Mesenteric fat pad (tissue), 1 donor: ENCODE data around the gene PPIL4. TPM values are rescaled to one million over a fixed set of nuclear protein-coding genes. Genes with fewer than 3 reads are reported as not detected.
"Not testable (repeated sequence)": the region's sequence is repeated elsewhere in the genome, so short reads cannot be mapped to it uniquely, and the experiment has no call there.

Experiments used
- DNase-seq: peaks from one replicate; pipeline ENCODE4 v3.0.0-alpha.2; 2020; ENCODE audit warnings: low spot score
- total RNA-seq: library from RNA; stranded (reverse); fragmentation: NEBNext Ultra II Directional; extraction: Animal tissue kit (Norgen Biotek cat#: 25700); gene quantifications from one replicate; pipeline ENCODE4 v1.2.1, GENCODE V29; 2021
- donor health status: DM: yes; HTN: yes; CAD: no.

The PPIL4 gene
- total RNA-seq, 1 donor from 2014 or later, result 23.0 TPM

DNA sequence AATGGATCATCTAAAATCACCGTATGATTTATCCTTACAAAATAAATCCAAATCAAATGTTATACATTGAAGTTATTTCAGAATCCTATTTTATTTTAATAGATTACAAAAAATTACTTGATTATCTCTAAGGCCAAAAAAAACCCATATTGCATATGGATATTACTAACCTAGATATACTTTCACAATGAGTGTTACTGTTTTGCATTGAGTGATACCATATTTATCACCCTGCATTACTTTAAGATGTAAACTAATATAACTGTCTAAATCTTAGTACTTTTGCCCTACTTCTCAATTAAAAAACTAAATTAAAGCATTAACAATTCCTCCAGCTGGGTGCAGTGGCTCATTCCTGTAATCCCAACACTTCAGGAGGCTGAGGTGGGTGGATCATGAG is 11.1 kb downstream of the PPIL4 start:
- DNase-seq, result no peak

DNA sequence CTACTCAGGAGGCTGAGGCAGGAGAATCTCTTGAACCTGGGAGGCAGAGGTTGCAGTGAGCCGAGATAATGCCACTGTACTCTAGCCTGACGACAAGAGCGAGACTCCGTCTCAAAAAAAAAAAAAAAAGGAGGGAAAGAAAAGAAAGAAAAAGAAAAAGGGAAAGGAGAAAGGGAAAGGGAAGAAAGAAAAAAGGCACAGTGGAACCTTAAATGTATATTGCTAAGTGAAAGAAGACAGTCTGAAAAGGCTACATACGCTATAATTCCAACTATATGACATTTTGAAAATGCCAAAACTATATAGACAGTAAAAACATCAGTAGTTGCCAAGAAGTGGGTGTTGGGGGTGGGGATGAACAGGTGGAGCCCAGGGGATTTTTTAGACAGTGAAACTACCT is 16.2 kb downstream of the PPIL4 start:
- DNase-seq, result no peak

DNA sequence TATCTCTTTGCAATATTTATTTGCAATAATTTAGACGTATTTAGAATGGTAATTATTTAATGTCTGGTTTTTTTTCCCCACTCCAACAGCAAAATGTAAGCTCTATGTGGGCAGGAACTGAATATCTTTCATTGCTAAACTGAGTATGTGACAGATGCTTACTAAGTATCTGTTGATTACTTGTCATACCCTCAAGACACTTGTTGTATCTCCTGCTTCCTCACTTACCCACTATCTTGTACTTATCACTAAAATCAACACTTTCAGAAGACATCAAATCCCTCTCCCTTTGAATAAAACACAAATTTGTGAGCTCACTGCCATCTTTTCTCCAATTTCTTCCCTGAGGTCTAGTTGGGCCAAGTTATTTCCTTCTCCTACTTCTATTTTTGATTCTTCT is 30.3 kb downstream of the PPIL4 start:
- no peak for DNase-seq

DNA sequence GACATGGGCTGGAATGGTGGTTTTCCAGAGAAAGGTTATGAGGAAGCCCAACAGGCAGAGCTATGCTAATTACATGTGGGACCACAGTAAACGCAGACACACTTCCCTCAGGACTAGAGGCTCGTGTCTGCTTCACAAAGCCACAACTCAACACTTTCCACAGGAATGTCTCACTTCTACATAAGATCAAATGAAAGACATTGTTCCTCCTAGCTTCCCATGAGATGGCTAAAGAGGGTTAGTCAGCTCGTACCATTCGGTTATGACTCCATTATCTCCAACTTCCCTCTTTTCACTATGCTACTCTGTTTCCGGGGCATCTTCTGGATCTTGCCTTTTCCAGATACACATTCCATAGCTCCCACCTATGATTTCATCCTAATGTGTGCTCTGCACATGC is 31.9 kb downstream of the PPIL4 start:
- no peak for DNase-seq

DNA sequence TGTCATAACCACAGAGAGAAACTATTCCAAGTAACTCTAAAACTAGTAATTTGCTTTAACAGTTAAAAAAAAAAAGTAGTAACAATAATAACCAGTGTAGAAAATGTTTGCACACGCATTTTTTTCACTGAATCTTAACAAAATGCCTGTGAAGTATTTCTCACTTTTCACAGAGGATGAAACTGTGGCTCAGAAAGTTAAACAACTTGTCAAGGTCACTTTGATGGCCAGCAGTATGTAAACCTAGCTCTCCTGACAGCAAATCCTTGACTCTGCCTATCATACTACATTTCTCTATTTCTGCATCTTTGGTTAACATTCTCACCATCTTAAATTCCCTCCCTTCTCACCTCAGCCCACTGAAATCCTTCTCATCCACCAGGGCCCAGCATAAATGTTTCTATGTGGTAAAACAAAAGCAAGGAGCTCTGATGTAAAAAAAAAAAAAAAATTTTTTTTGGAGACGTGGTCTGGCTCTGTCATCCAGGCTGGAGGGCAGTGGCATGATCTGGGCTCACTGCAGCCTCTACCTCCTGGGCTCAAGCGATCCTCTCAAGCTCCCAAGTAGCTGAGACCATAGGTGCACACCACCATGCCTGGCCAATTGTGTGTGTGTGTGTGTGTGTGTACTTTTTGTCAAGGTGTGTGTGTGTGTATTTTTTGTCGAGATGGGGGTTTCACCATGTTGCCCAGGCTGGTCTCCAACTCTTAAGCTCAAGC is 34.9 kb downstream of the PPIL4 start:
- DNase-seq, result no peak

DNA sequence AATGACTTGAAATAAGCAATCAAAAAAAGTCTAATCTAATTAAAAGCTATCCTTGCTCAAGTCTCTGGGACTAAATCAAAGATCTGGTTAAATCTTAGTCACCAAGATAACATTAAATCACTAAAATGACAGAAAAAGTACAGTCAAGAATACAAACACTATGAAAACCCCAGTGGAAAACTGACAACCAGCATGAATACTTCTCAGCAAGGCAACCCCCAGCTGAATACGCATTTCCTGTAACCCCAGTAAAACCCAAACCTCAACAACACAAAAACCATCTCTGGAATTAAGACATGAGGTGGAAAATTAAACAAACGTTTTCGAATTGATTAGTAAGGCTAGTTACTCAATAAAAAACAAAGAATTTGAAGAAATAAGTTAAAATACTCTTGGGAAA is 37.4 kb downstream of the PPIL4 start:
- DNase-seq, result no peak

DNA sequence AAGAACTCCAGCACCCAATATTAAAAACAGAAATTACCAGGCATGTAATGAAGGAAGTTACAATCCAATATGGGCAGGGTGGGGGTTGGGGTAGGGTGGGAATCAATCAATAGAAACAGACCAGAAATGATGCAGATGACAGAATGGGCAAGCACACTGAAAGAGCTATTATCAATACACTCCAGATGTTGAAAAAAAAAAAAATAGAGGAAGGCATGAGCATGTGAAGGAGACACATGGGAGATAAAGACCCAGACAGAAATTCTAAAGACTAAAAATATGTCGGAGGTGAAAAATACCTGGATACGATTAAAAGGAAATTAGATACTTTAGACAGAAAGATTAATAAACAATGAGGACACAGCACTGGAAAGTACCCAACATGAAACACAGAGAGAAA is 42.0 kb downstream of the PPIL4 start:
- no peak for DNase-seq

DNA sequence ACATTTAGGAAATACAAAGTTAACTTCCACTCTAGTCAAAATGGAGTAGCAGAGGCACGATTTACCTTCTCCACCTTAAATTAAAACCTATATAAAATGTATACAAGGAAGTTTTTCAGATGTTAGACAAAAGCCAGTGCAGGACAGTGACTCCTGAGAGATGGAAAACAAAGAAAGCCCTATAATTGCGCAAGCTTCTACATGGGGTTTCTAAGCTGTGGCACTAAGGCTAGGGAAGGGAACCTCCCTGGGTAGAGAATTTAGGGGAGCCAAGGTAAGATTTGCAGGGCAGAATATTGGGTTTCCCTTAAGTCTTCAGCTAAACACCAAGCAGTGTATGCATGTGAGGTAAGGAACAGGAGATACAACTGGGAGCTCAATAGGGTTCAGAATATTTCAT is 42.6 kb downstream of the PPIL4 start:
- DNase-seq, result no peak

DNA sequence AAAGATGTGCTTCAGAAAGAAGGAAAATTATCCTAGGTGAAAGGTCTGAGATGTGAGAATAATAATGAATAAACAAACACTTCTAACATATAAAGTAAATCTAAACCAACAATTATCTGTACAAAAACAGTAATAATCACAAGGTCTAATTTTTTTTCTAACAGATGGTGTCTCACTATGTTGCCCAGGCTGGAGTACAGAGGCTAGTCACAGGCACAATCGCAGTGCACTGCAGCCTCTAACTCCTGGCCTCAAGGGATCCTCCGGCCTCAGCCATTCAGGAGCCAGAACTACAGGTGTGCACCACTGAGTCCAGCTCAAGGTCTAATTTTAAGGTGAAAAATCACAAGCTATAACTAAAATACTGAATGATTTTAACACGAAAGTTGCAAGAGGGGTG is 44.1 kb downstream of the PPIL4 start:
- no peak for DNase-seq

DNA sequence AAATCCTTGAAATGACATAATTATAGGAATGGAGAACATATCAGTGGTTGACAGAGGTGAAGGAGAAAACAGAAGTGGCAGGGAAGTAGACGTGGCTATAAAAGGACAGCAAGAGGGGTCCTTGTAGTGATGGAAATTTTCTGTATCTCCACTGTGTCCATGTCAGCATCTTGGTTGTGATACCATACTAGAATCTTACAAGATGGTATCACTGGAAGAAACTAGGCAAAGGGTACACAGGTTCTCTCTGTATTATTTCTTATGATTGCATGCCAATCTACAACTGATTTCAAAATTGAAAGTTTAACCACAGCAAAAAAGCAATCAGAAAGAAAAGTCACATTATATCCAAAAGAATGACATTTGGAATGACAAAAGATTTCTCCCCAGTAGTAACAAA is 44.6 kb downstream of the PPIL4 start:
- no peak for DNase-seq

DNA sequence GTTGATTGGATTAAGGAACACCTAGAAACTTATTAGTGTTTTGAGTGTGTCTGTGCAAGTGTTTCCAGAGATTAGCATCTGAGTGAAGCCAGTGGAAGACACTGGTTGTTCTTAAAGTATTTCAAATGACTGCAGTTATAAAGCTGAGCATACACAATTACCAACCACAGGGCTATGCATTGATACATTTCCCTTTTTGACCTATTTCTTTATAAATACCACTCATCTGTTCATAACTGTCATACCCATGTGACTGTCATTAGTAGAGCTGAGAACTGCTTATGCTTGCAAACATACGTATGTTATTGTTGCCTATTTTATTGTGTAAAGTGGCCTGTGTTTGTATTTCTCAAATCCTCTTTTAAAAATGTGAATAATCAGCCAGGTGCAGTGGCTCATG is 45.7 kb downstream of the PPIL4 start:
- no peak for DNase-seq

DNA sequence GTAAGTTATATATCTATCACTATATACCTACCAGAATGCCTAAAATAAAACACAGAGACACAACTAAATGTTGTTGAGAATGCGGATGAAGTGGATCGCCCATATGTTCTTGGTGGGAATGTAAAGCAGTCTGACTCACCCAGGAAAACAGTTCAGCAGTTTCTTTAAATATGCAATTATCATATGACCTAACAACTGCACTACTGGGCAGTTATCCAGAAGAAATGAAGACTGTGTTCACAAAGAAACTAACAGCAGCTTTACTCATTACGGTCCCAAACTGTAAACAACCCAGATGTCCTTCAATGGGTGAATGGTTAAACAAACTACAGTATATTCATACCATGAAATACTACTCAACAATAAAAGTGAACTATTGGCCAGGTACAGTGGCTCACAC is 46.8 kb downstream of the PPIL4 start:
- DNase-seq, result no peak

DNA sequence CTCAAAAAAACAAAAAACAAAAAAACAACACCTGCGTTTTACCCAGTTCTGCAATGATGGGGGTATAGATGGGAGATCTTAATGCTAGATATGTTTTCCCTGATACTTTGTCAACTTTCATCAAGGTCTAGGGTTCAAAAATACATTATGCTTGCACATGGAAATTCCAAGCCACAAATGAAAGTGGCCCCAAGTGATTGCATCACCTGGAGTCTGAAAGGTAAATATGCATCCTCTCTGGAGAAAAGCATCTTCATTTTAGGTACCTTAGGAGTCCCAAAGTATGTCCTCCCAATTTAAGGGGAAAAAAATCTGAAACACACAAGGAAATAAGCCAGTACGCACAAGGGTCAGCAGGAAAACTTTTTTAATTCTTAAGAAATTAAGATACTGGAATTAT is 48.5 kb downstream of the PPIL4 start:
- no peak for DNase-seq

DNA sequence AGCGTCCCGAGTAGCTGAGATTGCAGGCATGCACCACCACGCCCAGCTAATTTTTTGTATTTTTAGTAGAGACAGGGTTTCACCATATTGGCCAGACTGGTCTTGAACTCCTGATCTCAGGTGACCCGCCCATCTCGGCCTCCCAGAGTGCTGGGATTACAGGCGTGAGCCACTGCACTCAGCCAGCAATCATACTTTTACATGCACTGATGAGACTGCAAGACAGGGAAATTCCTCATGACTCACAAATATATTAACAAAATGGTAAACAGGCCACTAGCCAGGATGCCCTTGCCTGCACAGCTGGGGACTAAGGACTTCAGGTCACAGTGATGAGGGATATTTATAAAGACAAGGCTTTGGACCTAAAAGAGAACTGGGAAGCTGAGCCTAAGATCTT is 49.2 kb downstream of the PPIL4 start:
- not testable (repeated sequence) for DNase-seq

DNA sequence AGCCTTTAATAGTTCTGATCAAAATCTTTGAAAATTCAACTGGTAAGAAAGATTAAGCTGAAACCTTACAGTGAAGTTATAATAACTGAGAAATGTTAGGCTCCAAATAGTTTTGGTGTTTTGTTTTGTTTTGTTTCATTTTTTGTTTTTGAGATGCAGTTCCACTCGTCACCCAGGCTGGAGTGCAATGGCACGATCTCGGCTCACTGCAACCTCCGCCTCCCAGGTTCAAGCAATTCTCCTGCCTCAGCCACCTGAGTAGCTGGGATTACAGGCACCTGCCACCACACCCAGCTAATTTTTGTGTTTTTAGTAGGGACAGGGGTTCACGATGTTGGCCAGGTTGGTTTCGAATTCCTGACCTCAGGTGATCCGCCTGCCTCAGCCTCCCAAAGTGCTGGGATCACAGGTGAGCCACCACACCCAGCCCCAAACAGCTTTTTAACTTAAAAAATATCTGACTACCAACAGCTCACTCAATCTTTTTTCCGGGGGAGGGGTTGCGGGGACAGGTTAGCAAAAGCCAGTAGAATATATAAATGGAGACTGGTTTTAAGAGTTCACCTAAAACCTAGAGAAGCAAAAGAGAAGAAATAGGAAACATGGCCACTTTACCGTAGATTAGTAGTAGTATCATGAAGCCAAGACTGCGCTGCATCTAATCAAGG is 50.4 kb downstream of the PPIL4 start:
- not testable (repeated sequence) for DNase-seq

DNA sequence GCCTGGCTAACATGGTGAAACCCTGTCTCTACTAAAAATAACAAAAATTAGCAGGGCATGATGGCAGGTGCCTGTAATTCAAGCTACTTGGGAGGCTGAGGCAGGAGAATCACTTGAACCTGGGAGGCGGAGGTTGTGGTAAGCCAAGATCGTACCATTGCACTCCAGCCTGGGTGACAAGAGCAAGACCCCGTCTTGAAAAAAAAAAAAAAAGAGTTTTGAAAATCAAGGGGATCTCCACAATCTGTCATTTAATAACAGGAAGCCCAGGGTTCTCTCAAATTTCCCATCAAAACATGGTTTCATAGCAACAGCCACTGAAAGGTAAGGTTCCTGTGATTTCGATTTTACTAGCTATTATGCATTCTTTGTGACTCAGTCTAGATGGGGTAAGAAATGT is 51.0 kb downstream of the PPIL4 start:
- not testable (repeated sequence) for DNase-seq

DNA sequence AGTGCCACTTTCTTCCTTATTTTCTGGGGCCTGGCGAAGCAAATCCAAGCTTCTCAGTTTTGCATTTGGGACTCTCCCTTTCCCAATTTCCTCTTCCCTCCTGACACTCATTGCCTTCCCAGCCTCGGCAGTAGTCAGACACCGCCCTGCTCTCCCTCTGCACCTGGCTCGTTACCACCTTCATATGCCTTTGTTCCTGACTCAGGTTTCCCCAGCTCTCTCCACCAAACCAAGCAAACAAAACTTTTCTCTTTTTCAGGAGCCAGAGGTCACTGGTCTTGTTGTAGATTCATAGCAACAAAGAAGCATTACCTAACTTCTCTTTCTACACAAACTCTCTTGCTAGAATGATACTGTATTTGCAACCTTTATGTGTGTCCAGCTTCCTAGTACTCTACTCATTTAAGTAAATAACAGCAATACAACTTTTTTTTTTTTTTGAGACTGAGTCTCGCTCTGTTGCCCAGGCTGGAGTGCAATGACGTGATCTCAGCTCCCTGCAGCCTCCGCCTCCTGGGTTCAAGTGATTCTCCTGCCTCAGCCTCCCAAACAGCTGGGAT is 52.0 kb downstream of the PPIL4 start:
- no peak for DNase-seq

DNA sequence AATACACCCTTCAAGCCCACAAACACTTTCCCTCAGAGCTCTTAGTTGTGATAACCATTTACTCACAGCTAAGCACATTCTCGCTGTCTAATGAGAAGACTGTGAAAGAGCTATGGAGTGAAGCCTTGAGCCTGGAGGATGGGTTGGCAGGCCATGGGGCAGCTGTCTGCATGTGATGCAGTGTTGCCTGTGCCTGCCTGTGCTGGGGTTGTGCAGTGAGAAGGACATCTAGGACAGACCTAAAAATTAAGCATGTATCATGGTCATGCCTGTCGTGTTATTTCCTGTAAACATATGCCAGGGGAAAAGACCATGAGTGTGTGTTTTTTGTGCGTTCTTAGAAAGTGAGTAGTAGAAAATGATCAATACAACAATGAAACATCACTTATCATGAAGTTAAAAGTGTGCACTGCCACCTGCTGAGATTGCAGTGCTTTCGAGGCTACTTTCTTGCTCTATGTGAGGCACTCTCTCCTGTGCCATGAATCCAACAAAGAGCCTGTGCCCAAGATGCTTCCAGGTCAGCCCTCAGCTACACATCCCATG is 53.0 kb downstream of the PPIL4 start:
- DNase-seq, result no peak

DNA sequence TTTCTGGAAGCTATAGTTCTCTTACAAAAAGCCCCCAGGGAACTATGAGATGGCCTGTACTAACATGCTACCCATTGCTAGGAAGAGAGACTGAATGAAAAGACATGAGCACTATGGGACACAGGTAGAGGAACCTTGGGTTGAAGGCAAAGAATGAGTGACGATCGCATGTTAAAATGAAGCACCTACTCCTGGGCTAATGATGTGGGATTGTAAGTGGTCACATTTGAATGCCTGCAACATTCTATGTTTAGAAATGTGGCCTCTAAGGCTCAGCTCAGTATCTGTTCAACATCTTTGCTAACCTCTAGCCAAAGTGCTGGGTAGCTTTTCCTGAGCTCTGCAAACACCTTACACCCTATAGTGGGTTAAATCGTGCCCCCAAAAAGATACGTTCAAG is 55.9 kb downstream of the PPIL4 start:
- no peak for DNase-seq

DNA sequence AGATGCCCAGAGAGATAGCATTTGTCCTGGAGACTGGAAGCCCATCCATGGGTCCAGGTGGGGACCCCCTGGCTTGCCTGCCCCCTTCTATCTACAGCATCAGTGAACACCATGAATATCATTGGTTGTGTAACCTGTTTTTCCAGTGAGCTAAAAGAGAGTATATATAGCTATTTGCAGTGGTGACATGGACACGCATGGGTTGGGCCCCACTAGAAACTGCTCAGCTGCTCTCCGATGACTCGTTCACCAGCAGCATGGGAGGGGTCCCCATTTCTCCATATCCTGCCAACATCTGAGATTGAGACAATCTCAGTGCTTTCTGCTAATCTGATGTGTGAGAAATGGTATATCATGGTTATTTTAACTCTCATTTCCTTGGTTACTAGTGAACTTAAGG is 57.0 kb downstream of the PPIL4 start:
- DNase-seq, result no peak

DNA sequence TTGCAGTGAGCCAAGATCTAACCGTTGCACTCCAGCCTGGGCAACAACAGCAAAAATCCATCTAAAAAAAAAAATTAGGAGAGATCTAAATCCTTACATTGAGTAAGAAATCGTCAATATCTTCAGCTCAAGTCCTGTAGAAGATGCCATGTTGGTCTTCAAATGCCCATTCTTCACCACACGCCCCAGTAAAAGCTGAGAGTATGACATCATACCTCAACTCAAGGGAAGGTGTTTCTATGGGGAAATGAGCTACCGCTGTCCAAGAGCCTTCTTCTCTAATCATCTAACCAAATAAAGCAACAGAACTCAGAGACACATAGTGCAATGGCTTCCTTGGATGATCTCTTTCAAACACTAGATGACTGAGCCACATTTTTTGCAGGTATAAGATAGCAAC is 58.5 kb downstream of the PPIL4 start:
- no peak for DNase-seq
